HepG2 (cell line): ENCODE results near the gene FBXO11. TPM values are rescaled to one million over a fixed set of nuclear protein-coding genes. Genes with fewer than 3 reads are reported as not detected.
A peak's percentile ranks its signal among the peaks of the same experiment; 100 is the strongest.

ENCODE experiments used
- DMAP1 ChIP-seq: IDR thresholded peaks from 2 replicates; pipeline ENCODE4 v1.6.1; 2016
- DR1 ChIP-seq: sonication (generic); formaldehyde crosslinking; IDR thresholded peaks from 2 replicates; pipeline ENCODE4 v1.8.0; 2021; ENCODE audit warnings: mild to moderate bottlenecking, missing genetic modification reagents, inconsistent platforms
- FOSL2 ChIP-seq: sonication (generic); formaldehyde crosslinking; IDR thresholded peaks from 2 replicates; pipeline ENCODE4 v1.4.0; 2020; ENCODE audit warnings: missing genetic modification reagents
- GABPB1 ChIP-seq: IDR thresholded peaks from 2 replicates; pipeline ENCODE4 v1.6.1; 2016; ENCODE audit warnings: mild to moderate bottlenecking, missing genetic modification reagents, moderate library complexity, missing compliant biosample characterization
- GFI1 ChIP-seq: sonication (generic); formaldehyde crosslinking; IDR thresholded peaks from 2 replicates; pipeline ENCODE4 v1.5.0; 2020; ENCODE audit warnings: missing genetic modification reagents, mild to moderate bottlenecking, borderline replicate concordance
- KDM2A ChIP-seq: sonication (generic); formaldehyde crosslinking; IDR thresholded peaks from 2 replicates; pipeline ENCODE4 v1.4.0; 2020; ENCODE audit warnings: low read depth, missing genetic modification reagents, borderline replicate concordance
- KDM5B ChIP-seq: sonication (generic); formaldehyde crosslinking; IDR thresholded peaks from 2 replicates; pipeline ENCODE4 v1.4.0; 2020; ENCODE audit warnings: missing genetic modification reagents, mild to moderate bottlenecking, borderline replicate concordance
- NCOA2 ChIP-seq: sonication (generic); formaldehyde crosslinking; IDR thresholded peaks from 2 replicates; pipeline ENCODE4 v1.8.0; 2022; ENCODE audit warnings: inconsistent platforms
- PHF5A ChIP-seq: IDR thresholded peaks from one replicate; pipeline ENCODE4 v1.6.1; 2018; ENCODE audit warnings: low read depth, missing genetic modification reagents; ENCODE audit not compliant: unreplicated experiment
- PITX1 ChIP-seq: sonication (generic); formaldehyde crosslinking; IDR thresholded peaks from 2 replicates; pipeline ENCODE4 v1.5.1; 2020; ENCODE audit warnings: mild to moderate bottlenecking, missing genetic modification reagents
- ZIK1 ChIP-seq: sonication (generic); formaldehyde crosslinking; IDR thresholded peaks from 2 replicates; pipeline ENCODE4 v1.5.0; 2020; ENCODE audit warnings: mild to moderate bottlenecking, low read depth, missing genetic modification reagents, borderline replicate concordance
- ZNF124 ChIP-seq: sonication (generic); formaldehyde crosslinking; IDR thresholded peaks from 2 replicates; pipeline ENCODE4 v1.4.0; 2020; ENCODE audit warnings: missing genetic modification reagents
- ZNF850 ChIP-seq: sonication (generic); formaldehyde crosslinking; conservative IDR thresholded peaks from 2 replicates; pipeline ENCODE4 v1.9.0; 2021; ENCODE audit warnings: mild to moderate bottlenecking, missing genetic modification reagents
- polyA plus RNA-seq, 8 experiments: library from polyadenylated mRNA; depleted of rRNA in 3 of 8; stranded (reverse) in 7 of 8; unstranded in 1 of 8; fragments of >200 nt; fragmentation: Illumina TruSeq in 4 of 8; extraction: Trizol in 4 of 8; gene quantifications; 2 replicates each; pipeline versions ENCODE4 v1.2.1 to v1.2.3, GENCODE V29; 2011 to 2016; ENCODE audit warnings: low read depth in 4 of 8, missing spikeins in 1 of 8, mixed read lengths in 1 of 8; ENCODE audit not compliant: insufficient read depth in 1 of 8
- total RNA-seq, 5 experiments: library from RNA; depleted of rRNA; stranded (reverse); fragments of >200 nt; fragmentation: Illumina TruSeq; extraction: Trizol; gene quantifications; 2 replicates each; pipeline ENCODE4 v1.2.3, GENCODE V29; 2016; ENCODE audit warnings: low read depth in 1 of 5
- TF ChIP-seq, protein P1 (sequence below): sonication (generic); formaldehyde crosslinking; IDR thresholded peaks from 2 replicates; pipeline ENCODE4 v1.5.1; 2020; ENCODE audit warnings: mild to moderate bottlenecking, missing genetic modification reagents
- TF ChIP-seq, protein P2 (sequence below), 2 experiments: sonication (generic) in 1 of 2; formaldehyde crosslinking in 1 of 2; IDR thresholded peaks; 2 replicates each; pipeline versions ENCODE4 v1.5.1 to v1.6.1; 2011 to 2020; ENCODE audit warnings: borderline replicate concordance in 1 of 2, low read depth in 1 of 2, low read length in 1 of 2, mild to moderate bottlenecking in 1 of 2, missing genetic modification reagents in 1 of 2, moderate library complexity in 1 of 2
- TF ChIP-seq, protein P3 (sequence below): sonication (generic); formaldehyde crosslinking; IDR thresholded peaks from 2 replicates; pipeline ENCODE4 v1.4.0; 2020; ENCODE audit warnings: missing genetic modification reagents
- TF ChIP-seq, protein P4 (sequence below): sonication (generic); formaldehyde crosslinking; IDR thresholded peaks from 2 replicates; pipeline ENCODE4 v1.4.0; 2020; ENCODE audit warnings: mild to moderate bottlenecking, missing genetic modification reagents
- TF ChIP-seq, protein P5 (sequence below): sonication (generic); formaldehyde crosslinking; IDR thresholded peaks from 2 replicates; pipeline ENCODE4 v1.5.0; 2020; ENCODE audit warnings: missing genetic modification reagents

FBXO11 gene
- total and polyA plus RNA-seq, 2 of the 13 experiments (the other 11 are each of a cell fraction or from before 2014, with no cell fraction given) = 27.9 to 47.6 TPM

DNA sequence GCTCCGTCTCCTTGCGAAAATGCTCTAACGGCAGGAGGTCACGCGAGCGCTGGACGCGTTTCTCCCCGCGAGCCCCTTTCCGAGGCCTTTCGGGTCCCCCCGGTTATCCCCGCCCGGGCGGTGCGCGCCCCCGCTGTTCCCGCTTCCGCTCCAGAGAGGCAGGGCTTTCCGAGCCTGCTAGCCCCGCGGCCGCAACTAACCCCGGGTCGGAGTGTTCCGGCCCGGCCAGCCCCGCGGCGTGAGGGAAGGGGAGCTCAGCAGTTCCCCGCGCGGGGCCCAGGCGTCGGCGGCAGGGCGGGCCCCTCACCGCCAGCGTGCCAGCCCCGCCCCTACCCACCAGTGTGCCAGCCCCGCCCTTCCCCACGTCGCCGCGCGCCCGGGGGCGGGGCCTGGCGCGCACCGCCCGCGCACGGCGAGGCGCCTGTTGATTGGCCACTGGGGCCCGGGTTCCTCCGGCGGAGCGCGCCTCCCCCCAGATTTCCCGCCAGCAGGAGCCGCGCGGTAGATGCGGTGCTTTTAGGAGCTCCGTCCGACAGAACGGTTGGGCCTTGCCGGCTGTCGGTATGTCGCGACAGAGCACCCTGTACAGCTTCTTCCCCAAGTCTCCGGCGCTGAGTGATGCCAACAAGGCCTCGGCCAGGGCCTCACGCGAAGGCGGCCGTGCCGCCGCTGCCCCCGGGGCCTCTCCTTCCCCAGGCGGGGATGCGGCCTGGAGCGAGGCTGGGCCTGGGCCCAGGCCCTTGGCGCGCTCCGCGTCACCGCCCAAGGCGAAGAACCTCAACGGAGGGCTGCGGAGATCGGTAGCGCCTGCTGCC is 123.4 kb downstream of the FBXO11 start, which contains the start of gene MSH6 (continued):
- TF ChIP-seq, protein P1, sequence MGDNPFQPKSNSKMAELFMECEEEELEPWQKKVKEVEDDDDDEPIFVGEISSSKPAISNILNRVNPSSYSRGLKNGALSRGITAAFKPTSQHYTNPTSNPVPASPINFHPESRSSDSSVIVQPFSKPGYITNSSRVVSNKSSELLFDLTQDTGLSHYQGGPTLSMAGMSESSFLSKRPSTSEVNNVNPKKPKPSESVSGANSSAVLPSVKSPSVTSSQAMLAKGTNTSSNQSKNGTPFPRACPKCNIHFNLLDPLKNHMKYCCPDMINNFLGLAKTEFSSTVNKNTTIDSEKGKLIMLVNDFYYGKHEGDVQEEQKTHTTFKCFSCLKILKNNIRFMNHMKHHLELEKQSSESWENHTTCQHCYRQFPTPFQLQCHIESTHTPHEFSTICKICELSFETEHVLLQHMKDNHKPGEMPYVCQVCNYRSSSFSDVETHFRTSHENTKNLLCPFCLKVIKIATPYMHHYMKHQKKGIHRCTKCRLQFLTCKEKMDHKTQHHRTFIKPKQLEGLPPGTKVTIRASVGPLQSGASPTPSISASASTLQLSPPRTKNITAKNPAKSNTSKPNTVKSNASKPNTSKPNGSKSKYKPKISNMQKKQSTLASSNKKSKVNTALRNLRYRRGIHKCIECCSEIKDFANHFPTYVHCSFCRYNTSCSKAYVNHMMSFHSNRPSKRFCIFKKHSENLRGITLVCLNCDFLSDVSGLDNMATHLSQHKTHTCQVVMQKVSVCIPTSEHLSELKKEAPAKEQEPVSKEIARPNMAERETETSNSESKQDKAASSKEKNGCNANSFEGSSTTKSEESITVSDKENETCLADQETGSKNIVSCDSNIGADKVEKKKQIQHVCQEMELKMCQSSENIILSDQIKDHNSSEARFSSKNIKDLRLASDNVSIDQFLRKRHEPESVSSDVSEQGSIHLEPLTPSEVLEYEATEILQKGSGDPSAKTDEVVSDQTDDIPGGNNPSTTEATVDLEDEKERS = no peak; the same call in 1 of the 2 replicates
- TF ChIP-seq NCOA2 = no peak; the same call in 1 of the 2 replicates
- peak; percentile 89; the same call in 1 of the 2 replicates for TF ChIP-seq ZIK1 (CRISPR knock-in tag)
- TF ChIP-seq, protein P2, sequence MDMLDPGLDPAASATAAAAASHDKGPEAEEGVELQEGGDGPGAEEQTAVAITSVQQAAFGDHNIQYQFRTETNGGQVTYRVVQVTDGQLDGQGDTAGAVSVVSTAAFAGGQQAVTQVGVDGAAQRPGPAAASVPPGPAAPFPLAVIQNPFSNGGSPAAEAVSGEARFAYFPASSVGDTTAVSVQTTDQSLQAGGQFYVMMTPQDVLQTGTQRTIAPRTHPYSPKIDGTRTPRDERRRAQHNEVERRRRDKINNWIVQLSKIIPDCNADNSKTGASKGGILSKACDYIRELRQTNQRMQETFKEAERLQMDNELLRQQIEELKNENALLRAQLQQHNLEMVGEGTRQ (IDR thresholded peaks at IDR 0.05; ENCODE audit: low read depth, low read length) = no peak
- TF ChIP-seq, protein P2 (CRISPR knock-in tag; IDR thresholded peaks at IDR 0.05; ENCODE audit: borderline replicate concordance) = peak; percentile 58; the same call in 1 of the 2 replicates
- TF ChIP-seq, protein P3, sequence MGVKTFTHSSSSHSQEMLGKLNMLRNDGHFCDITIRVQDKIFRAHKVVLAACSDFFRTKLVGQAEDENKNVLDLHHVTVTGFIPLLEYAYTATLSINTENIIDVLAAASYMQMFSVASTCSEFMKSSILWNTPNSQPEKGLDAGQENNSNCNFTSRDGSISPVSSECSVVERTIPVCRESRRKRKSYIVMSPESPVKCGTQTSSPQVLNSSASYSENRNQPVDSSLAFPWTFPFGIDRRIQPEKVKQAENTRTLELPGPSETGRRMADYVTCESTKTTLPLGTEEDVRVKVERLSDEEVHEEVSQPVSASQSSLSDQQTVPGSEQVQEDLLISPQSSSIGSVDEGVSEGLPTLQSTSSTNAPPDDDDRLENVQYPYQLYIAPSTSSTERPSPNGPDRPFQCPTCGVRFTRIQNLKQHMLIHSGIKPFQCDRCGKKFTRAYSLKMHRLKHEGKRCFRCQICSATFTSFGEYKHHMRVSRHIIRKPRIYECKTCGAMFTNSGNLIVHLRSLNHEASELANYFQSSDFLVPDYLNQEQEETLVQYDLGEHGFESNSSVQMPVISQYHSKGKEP (CRISPR knock-in tag) = no peak; the same call in none of the 2 replicates
- peak; percentile 76 for TF ChIP-seq PHF5A (CRISPR knock-in tag)
- TF ChIP-seq PITX1 (CRISPR knock-in tag) = no peak
- peak; percentile 99 for TF ChIP-seq KDM5B (CRISPR knock-in tag)
- 0 out of 2 replicates have a peak, but pooled peaks have one; percentile 39 for TF ChIP-seq ZNF850 (CRISPR knock-in tag)
- TF ChIP-seq ZNF124 = 0 out of 2 replicates have a peak, but pooled peaks have one; percentile 56
- TF ChIP-seq GFI1 = peak; percentile 92
- peak; percentile 12 for TF ChIP-seq FOSL2 (CRISPR knock-in tag)
- TF ChIP-seq, protein P4, sequence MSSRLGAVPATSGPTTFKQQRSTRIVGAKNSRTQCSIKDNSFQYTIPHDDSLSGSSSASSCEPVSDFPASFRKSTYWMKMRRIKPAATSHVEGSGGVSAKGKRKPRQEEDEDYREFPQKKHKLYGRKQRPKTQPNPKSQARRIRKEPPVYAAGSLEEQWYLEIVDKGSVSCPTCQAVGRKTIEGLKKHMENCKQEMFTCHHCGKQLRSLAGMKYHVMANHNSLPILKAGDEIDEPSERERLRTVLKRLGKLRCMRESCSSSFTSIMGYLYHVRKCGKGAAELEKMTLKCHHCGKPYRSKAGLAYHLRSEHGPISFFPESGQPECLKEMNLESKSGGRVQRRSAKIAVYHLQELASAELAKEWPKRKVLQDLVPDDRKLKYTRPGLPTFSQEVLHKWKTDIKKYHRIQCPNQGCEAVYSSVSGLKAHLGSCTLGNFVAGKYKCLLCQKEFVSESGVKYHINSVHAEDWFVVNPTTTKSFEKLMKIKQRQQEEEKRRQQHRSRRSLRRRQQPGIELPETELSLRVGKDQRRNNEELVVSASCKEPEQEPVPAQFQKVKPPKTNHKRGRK (CRISPR knock-in tag) = 0 out of 2 replicates have a peak, but pooled peaks have one; percentile 38
- peak; percentile 87 for TF ChIP-seq DMAP1 (CRISPR knock-in tag)
- TF ChIP-seq KDM2A (CRISPR knock-in tag) = peak; percentile 89
- TF ChIP-seq GABPB1 (CRISPR knock-in tag) = peak; percentile 89
- peak; percentile 92 for TF ChIP-seq DR1
- TF ChIP-seq, protein P5, sequence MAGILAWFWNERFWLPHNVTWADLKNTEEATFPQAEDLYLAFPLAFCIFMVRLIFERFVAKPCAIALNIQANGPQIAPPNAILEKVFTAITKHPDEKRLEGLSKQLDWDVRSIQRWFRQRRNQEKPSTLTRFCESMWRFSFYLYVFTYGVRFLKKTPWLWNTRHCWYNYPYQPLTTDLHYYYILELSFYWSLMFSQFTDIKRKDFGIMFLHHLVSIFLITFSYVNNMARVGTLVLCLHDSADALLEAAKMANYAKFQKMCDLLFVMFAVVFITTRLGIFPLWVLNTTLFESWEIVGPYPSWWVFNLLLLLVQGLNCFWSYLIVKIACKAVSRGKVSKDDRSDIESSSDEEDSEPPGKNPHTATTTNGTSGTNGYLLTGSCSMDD (CRISPR knock-in tag) = peak; percentile 80; the same call in 1 of the 2 replicates
